Breast epithelium (tissue), 3 donors: ENCODE data around the gene AHRR.

Experiments used
- POLR2A ChIP-seq: fragments of 450-650 bp; IDR thresholded peaks from one replicate; pipeline ENCODE4 v1.6.1; 2016; ENCODE audit warnings: antibody characterized with exemption, mild to moderate bottlenecking, moderate library complexity
- POLR2AphosphoS5 ChIP-seq, 3 donors: sonication (generic); formaldehyde crosslinking; IDR thresholded peaks; one replicate each; pipeline ENCODE4 v1.6.1; 2017; ENCODE audit warnings: antibody characterized with exemption in 3 of 3
- TF ChIP-seq, protein P1 (sequence below), 3 donors: fragments of 450-650 bp; IDR thresholded peaks; one replicate each; pipeline ENCODE4 v1.5.1; 2016 to 2017; ENCODE audit warnings: antibody characterized with exemption in 3 of 3, mild to moderate bottlenecking in 3 of 3, moderate library complexity in 3 of 3

DNA sequence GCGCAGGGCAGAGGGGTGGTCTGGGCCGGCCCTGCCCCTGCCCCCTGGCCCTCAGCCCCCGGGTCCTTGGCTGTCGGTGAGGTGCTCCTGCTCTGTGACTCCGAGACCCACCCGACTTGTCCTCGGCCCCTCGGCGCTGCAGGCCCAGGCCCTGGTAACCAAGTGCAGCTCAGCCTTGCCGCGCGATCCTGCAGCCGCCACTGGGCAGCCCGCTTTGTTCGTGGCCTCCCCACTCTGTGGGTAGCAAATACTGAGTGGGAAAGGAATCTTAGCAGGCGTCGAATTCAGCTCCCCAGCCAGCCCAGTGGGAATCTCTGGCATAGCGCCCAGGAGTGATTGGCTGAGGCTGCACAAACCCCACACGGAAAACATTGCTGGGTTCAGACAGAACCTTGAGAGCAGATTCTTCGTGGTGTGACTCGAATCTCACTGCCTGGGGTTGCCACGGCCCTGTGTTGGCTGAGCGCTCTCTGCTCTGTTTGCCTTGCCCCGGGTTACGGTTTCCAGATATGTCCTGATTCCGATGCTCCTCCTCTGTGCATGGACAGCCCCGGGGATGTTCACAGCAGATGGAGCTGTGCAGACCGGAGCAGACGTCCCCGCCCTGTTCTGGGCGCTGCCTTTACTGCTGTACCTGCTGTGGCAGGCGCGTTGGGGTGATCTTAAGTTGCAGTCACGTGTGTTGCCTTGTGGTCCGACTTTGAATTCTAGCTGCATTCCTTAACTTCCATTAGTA is 108.1 kb downstream of the AHRR start:
- TF ChIP-seq, protein P1, sequence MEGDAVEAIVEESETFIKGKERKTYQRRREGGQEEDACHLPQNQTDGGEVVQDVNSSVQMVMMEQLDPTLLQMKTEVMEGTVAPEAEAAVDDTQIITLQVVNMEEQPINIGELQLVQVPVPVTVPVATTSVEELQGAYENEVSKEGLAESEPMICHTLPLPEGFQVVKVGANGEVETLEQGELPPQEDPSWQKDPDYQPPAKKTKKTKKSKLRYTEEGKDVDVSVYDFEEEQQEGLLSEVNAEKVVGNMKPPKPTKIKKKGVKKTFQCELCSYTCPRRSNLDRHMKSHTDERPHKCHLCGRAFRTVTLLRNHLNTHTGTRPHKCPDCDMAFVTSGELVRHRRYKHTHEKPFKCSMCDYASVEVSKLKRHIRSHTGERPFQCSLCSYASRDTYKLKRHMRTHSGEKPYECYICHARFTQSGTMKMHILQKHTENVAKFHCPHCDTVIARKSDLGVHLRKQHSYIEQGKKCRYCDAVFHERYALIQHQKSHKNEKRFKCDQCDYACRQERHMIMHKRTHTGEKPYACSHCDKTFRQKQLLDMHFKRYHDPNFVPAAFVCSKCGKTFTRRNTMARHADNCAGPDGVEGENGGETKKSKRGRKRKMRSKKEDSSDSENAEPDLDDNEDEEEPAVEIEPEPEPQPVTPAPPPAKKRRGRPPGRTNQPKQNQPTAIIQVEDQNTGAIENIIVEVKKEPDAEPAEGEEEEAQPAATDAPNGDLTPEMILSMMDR (IDR thresholded peaks at IDR 0.05) = no peak
- no peak for TF ChIP-seq POLR2A
- no peak for TF ChIP-seq POLR2AphosphoS5 (IDR thresholded peaks at IDR 0.05)
